H1 (cell line): ENCODE data around the gene TEX44. TPM values are rescaled to one million over a fixed set of nuclear protein-coding genes. Genes with fewer than 3 reads are reported as not detected.

Source experiments
- BRCA1 ChIP-seq: IDR thresholded peaks from 2 replicates; pipeline ENCODE4 v1.6.1; 2012; ENCODE audit warnings: low read depth, low read length, improper control_type of control experiment
- SIRT6 ChIP-seq: IDR thresholded peaks from one replicate; pipeline ENCODE4 v1.7.1; 2012; ENCODE audit warnings: low read length, inconsistent platforms
- polyA plus RNA-seq, 7 experiments: library from polyadenylated mRNA; depleted of rRNA in 3 of 7; stranded (reverse) in 5 of 7; unstranded in 2 of 7; fragments of >200 nt in 5 of 7; fragments of 200-250 nt in 2 of 7; gene quantifications; 1 replicate in 5 of 7; 2 replicates in 1 of 7; 4 replicates in 1 of 7; pipeline versions ENCODE4 v1.2.1 to v1.2.3, GENCODE V29; 2011 to 2013; ENCODE audit warnings: missing spikeins in 2 of 7, mixed read lengths in 2 of 7
- total RNA-seq: library from RNA; stranded (reverse); fragmentation: NEBNext Ultra II Directional; extraction: Animal tissue kit (Norgen Biotek cat#: 25700); gene quantifications from 2 replicates; pipeline ENCODE4 v1.2.1, GENCODE V29; 2021

The TEX44 gene
- total and polyA plus RNA-seq, 2 of the 8 experiments (the other 6 are each of a cell fraction or from before 2014, with no cell fraction given), result not detected

DNA sequence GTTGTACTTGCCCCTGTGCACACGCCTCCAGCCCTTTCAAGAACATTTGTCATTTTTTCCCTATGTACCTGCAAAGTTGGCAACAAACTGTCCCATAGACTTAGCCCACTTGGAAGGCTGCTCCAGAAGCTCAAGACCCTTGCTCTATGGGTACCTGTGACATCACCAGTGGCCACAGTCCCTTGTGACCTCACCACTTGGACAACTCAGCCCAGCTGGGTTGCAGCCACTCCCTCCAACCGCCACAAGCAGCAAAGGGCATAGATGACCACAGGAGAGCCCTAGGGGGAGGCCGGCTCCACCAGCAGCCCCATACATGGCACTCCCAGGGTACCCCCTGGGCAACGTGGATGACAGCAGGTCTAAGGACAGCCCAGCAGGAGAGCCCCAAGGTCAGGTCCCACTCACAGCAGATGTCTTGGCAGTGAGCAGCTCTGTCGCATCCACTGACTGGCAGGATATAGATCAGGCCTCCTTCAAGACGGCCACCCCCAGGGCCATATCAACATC lies at the start of gene TEX44 (continued):
- TF ChIP-seq BRCA1 (no peak), SIRT6 (no peak)
